Cardiac fibroblast (primary cell): ENCODE results near the gene DIAPH2.

Source experiments
- DNase-seq, 2 donors: peaks; one replicate each; pipeline versions ENCODE4 v3.0.0 to v3.0.0-alpha.2; 2010; ENCODE audit warnings: low read depth in 2 of 2
- H3K4me3 ChIP-seq, 2 donors: replicated peaks in 1 of 2; 1 replicate in 1 of 2; 2 replicates in 1 of 2; pipeline ENCODE4 v1.5.1; 2011; ENCODE audit warnings: low read depth in 2 of 2, low read length in 2 of 2, mild to moderate bottlenecking in 2 of 2, moderate library complexity in 1 of 2
- CTCF ChIP-seq: IDR thresholded peaks from one replicate; pipeline ENCODE4 v1.5.1; 2011; ENCODE audit warnings: low read depth, mild to moderate bottlenecking, low read length, inconsistent platforms

The DIAPH2 gene

GRCh38 chrX:97366237-97366636 lies 681.6 kb downstream of the DIAPH2 start:
- peak; percentile 3 to 7 for DNase-seq
- no peak for TF ChIP-seq CTCF
- no peak overlapping the region for H3K4me3 ChIP-seq

GRCh38 chrX:97367125-97367524 lies 682.5 kb downstream of the DIAPH2 start:
- peak; percentile 33 to 42 for DNase-seq
- H3K4me3 ChIP-seq = no peak overlapping the region
- no peak for TF ChIP-seq CTCF

GRCh38 chrX:97369947-97370346 lies 685.3 kb downstream of the DIAPH2 start:
- no peak overlapping the region for H3K4me3 ChIP-seq
- no peak for DNase-seq
- no peak for TF ChIP-seq CTCF

GRCh38 chrX:97372001-97372766 lies 687.5 kb downstream of the DIAPH2 start:
- H3K4me3 ChIP-seq = no peak overlapping the region
- TF ChIP-seq CTCF = no peak
- no peak for DNase-seq

GRCh38 chrX:97374266-97374665 lies 689.6 kb downstream of the DIAPH2 start:
- no peak for DNase-seq
- H3K4me3 ChIP-seq = no peak overlapping the region
- TF ChIP-seq CTCF = no peak

GRCh38 chrX:97380200-97380599 lies 695.6 kb downstream of the DIAPH2 start:
- H3K4me3 ChIP-seq = no peak overlapping the region
- TF ChIP-seq CTCF = no peak
- DNase-seq = no peak

- no peak for DNase-seq
- no peak overlapping the region for H3K4me3 ChIP-seq
- no peak for TF ChIP-seq CTCF
Observed at GRCh38 chrX:97384685-97385084, 700.0 kb downstream of the DIAPH2 start.
